Endothelial cell of umbilical vein (primary cell): ENCODE data around the gene DZIP1.

Experiments used
- CTCF ChIP-seq, 2 donors: IDR thresholded peaks; 1 replicate in 1 of 2; 2 replicates in 1 of 2; pipeline ENCODE4 v1.5.1; 2011; ENCODE audit warnings: low read length in 2 of 2, mild to moderate bottlenecking in 2 of 2, moderate library complexity in 2 of 2, control low read depth in 1 of 2, inconsistent platforms in 1 of 2, low read depth in 1 of 2; ENCODE audit not compliant: insufficient read depth in 1 of 2; ENCODE audit errors: extremely low read depth in 1 of 2
- JUN ChIP-seq: IDR thresholded peaks from 2 replicates; pipeline ENCODE4 v1.6.1; 2011; ENCODE audit warnings: borderline replicate concordance, low read depth; ENCODE audit not compliant: insufficient read length, insufficient read depth
- POLR2A ChIP-seq: IDR thresholded peaks from 2 replicates; pipeline ENCODE4 v1.6.1; 2012; ENCODE audit warnings: low read depth, mild to moderate bottlenecking, control low read depth, low read length
- POLR2AphosphoS5 ChIP-seq: IDR thresholded peaks from 2 replicates; pipeline ENCODE4 v1.6.1; 2012; ENCODE audit warnings: low read depth, mild to moderate bottlenecking, control low read depth, low read length, moderate library complexity; ENCODE audit not compliant: insufficient read depth

- TF ChIP-seq JUN (no peak), CTCF (IDR thresholded peaks at IDR 0.05; ENCODE audit: extremely low read depth in 1 of 2, insufficient read depth in 1 of 2, low read depth in 1 of 2, low read length in 2 of 2) (no peak), POLR2A (peak; percentile 21), POLR2AphosphoS5 (peak; percentile 53)
These were observed 439 bp downstream of the DZIP1 start for GRCh38 chr13:95643936-95644598.
